Activated T-cell treated with anti-CD3 and anti-CD28 coated beads, Interleukin-2, amount 50 U/mL, for 48 hours (primary cell): ENCODE results near the gene PSENEN.

Experiments
- DNase-seq, 2 experiments: peaks; one replicate each; pipeline ENCODE4 v3.0.0-alpha.2; 2020

PSENEN gene

GRCh38 chr19:35734273-35734672 is 11.2 kb upstream of the PSENEN start:
- no peak for DNase-seq

GRCh38 chr19:35734889-35735288 is 10.6 kb upstream of the PSENEN start:
- DNase-seq, result no peak

GRCh38 chr19:35736913-35737886 is 8.3 kb upstream of the PSENEN start:
- DNase-seq, result peak in 1 of 2 experiments; percentile 51

DNA sequence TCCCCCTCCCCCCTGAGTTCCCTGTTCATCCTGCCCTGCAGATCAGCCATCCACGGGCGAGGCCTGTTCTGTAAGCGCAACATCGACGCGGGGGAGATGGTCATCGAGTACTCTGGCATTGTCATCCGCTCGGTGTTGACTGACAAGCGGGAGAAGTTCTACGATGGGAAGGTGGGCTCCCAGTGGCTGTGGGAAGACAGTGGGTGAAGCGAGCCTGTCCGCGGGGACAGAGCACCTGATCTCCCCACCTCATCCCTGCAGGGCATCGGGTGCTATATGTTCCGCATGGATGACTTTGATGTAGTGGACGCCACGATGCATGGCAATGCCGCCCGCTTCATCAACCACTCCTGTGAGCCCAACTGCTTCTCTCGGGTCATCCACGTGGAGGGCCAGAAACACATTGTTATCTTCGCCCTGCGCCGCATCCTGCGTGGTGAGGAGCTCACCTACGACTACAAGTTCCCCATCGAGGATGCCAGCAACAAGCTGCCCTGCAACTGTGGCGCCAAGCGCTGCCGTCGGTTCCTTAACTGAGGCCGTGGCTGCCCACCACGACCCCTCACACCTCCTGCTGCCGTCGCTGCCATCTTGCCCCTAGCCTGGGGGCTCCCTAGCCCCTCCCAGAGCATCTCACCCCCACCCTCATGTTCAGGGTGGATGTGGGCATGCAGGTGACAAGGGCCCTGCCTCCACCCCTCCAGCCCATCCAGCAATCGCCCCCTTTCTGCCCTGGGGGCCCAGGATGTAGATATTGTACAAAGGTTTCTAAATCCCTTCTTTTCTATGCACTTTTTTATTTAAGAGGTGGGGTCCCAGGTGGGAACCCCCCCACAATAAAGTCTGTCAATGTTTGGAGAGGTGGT is 7.2 kb upstream of the PSENEN start:
- DNase-seq, result no peak

DNA sequence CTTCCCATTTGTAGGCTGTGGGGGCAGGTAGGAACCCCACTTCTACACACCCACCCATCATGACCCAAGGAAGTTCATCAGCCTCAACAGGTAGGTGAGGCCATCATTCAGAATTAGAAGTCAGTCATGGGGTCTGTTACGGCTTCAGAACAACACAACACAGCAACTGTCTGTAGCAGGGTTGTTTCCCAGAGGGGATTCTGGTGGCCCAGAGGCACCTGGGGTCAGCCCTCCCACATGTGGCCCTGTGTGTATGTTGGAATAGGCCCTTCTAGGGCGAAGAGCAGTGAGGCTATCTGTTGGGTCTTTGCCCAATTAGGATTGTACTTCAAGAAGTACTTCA is 6.6 kb upstream of the PSENEN start:
- no peak for DNase-seq

- no peak for DNase-seq
Measured at GRCh38 chr19:35739275-35740107, 6.0 kb upstream of the PSENEN start.

- no peak for DNase-seq
Measured at GRCh38 chr19:35740108-35740422, 5.4 kb upstream of the PSENEN start.

- peak; percentile 97 for DNase-seq
Measured at GRCh38 chr19:35740423-35741202, 4.8 kb upstream of the PSENEN start.

DNA sequence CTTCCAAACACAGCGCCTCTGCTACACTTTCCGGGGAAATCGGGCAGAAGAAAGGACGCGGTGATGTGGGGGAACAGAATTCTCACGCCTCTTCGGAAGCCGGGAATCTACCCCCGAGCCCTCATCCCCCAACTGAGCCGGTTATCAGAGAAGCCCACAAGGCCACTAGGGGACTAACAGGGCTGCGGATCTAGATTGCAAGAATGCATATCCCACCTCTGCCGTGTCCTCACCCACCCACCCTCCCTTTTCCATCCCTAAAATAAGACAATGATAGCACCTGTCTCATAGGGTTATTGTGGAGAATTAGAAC is 4.3 kb upstream of the PSENEN start:
- no peak for DNase-seq

DNA sequence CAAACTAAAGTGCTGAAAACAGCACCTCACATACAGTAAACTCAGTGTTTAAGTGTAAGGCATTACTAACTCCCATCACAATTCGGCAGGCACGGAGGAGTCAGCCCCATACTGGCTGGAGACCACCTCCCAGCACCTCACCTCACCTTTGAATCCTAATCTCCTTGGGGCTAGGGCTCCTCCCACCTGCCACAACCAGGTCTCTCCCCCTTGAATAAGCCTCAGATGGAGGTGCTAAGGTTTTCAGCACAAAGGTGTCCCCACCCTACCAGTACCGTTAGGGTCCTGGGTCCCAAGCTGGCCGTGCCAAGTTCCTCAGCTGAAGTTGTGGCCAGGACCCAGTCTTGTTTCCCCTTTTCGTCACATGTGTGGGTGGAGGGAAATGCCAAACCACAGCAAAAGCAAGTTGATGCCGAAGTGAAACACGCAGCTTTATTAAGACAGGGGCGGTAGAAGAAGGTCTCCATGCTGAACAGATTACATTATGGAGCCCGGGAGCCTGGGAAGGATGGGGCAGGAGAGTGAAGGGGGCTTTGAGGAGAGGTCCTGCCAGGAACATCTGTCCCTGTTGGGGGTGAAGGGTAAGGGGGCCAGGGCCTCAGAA is 3.2 kb upstream of the PSENEN start, which contains the start of gene IGFLR1:
IGFLR1 (minus strand) TSS at position 332 of the 604 bp plus-strand sequence. CDS start 1,272 bp downstream, outside the sequence.
- peak; percentile 83 to 84 for DNase-seq

- no peak for DNase-seq
Measured at GRCh38 chr19:35743640-35744429, 1.6 kb upstream of the PSENEN start.

DNA sequence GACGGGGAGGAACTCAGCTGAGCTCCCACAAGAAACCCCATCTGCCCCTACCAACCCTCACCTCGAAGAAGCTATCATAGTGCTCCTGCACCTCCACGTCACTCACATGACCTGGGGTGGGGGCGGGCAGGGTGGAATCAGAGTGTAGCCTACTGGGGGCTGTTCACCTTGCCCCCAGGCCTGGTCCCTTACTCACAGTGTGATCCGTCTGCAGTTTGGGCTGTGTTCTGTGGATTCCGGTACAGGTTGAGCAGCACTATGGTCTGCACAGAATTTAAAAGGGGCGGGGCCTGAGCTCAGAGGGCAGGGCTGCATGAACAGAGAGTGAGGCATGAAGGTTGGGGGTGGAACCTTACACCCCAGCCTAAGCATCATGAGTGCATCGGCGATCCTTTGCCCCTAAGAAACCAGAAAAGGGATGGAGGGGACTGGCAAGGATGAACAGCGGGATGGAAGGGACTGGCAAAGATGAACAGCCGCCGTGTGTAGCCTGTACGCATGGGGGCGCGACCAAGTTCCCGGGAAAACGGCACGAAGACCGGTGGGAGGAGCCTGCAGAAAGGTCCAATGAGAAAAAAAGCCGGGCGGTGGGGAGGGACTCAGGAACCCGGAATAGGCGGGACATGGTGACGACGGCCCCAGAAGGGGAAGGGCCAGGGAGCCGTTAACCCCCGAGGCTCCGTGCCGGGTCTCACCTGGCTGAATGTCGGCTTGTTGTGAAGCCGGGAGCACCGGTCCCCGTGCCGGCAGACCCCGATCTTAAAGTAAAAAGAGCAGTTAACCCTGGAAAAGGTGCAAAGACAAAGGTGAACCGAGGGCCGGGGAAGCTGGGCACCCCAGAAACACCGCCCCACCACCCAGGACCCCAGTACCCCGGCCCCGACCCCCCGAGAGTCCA is 772 bp upstream of the PSENEN start:
- peak; percentile 95 to 96 for DNase-seq

DNA sequence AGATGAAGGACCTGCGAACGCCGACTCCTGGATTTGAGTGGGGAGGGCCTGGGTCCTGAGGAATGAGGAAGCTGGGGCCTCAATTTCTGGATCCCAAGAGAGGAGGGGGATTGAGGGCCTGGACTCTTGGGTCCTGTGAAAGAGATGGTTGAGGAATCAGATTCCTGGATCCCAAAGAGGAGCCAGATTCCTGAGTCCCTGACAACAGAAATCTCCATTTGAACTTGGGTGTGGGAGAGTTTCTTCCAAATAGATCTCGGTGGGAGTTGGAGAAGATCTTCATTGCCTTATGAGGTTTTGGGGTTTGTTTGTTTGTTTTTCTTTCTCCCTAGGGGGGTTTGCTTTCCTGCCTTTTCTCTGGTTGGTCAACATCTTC is 624 bp downstream of the PSENEN start:
- no peak for DNase-seq

GRCh38 chr19:35746531-35746930 is 1.1 kb downstream of the PSENEN start:
- no peak for DNase-seq

DNA sequence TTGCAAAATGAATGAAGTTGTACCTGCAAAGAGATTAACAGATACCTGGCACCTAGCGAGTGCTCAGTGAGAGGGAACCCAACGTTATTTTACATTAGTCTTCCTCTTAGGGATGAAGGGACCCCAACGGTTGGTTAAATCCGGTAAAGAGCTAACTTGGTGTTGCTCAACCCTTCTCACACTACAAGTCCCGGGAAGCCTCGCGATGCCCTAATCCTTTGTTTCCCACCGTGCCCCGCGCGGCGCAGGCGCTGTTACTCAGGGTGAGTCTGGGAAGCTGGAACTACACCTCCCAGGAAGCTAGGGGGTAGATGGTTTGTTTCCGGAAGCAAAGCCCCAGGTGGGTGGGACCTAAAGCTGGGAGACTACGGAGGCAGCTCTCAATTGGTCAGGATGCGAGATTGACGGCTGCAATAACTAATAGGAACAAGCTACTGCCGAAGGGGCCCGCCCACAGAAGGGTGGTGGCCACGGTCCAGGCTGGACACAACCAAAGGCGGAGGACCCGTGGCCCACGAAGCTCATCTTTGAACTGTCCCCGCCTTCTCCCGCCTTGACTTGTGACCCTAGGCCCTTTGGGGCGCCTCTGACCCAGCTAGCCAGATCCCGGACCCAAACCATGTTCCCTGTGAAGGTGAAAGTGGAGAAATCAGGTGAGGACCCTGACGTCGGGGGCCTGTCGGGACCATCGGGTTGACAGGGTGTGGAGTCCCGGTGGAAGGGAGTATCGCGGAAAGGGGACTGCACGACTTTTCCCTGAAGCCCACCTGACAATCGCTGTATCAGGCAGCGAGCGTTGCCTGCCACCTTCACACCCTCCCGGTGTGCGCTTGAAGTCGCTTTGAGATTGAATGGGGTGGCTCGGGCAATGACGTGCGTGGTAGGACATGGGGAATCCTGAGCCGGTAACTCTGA is 2.9 kb downstream of the PSENEN start, which contains the start of gene LIN37:
LIN37 (plus strand) TSS at position 471 of the 915 bp plus-strand sequence; CDS start at position 620, 149 bp downstream.
- peak; percentile 99 for DNase-seq

DNA sequence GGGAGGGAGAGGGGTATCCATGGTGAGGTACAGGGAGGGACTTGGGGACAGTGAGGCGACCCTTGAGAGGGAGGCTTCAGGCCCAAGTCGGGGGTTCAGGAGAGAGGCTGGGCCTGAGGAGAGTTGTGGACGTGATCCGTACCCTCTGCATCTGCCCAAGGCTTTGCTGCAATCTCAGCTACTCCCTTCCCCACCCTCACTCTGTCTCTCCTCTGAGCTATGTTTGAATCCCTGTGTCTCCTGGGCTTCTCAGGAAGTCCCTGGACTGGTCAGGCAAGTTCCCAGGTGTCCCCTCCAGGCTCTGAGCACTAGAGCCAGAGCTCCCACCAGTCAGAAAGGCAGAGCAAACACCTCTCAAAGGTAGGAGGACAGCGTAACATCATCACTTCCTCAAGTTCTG is 4.7 kb downstream of the PSENEN start:
- no peak for DNase-seq

- DNase-seq, result no peak
Measured at GRCh38 chr19:35751839-35752745, 6.6 kb downstream of the PSENEN start.
